Duodenal mucosa (tissue), 2 donors: ENCODE data around the gene EXOSC10.
"Not testable (repeated sequence)": the region's sequence is repeated elsewhere in the genome, so short reads cannot be mapped to it uniquely, and the experiment has no call there.

Experiments used
- H3K27ac ChIP-seq: one replicate; pipeline ENCODE4 v1.7.0; 2013; ENCODE audit warnings: low read depth, low read length
- H3K27me3 ChIP-seq, 2 donors: one replicate each; pipeline ENCODE4 v1.7.0; 2013; ENCODE audit warnings: low read length in 2 of 2, control low read depth in 1 of 2; ENCODE audit not compliant: insufficient read depth in 2 of 2, control insufficient read depth in 1 of 2
- H3K36me3 ChIP-seq, 2 donors: one replicate each; pipeline ENCODE4 v1.7.0; 2013; ENCODE audit warnings: low read length in 2 of 2, control low read depth in 1 of 2; ENCODE audit not compliant: insufficient read depth in 2 of 2, control insufficient read depth in 1 of 2
- H3K4me1 ChIP-seq, 2 donors: one replicate each; pipeline ENCODE4 v1.7.0; 2013; ENCODE audit warnings: low read length in 2 of 2, control low read depth in 1 of 2; ENCODE audit not compliant: insufficient read depth in 2 of 2, control insufficient read depth in 1 of 2
- H3K4me3 ChIP-seq, 2 donors: one replicate each; pipeline ENCODE4 v1.7.0; 2013; ENCODE audit warnings: low read length in 2 of 2, low read depth in 1 of 2
- H3K9ac ChIP-seq, 2 donors: one replicate each; pipeline ENCODE4 v1.7.0; 2013; ENCODE audit warnings: low read length in 2 of 2, low read depth in 1 of 2
- H3K9me3 ChIP-seq, 2 donors: one replicate each; pipeline ENCODE4 v1.7.0; 2013; ENCODE audit warnings: low read length in 2 of 2, control low read depth in 1 of 2; ENCODE audit not compliant: control insufficient read depth in 1 of 2

Gene EXOSC10

DNA sequence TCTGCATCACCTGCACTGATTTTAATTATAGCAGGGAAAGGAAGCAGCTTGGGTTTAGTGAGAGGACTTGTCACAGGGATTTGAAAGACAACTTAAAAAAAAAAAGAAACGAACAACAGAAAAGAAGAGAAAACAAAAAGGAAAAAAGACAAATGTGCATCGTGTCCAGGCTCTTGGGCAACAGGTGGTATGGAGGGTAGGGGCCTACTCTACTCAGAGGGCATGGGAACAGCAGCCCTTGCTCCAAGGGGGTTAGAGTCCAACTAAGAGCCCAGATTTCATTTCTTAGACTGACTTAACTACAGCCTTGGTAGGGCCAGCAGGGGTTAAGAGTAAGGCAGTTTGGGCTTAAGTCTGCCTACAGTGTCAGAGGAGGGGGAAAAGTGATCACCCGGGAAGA is 15.3 kb upstream of the EXOSC10 start:
- H3K27me3 ChIP-seq = no peaks in the 10 kb centered on the region
- H3K4me3 ChIP-seq = no peak overlapping the region
- no peak overlapping the region for H3K27ac ChIP-seq
- peaks cover 29 to 57% of the 10 kb centered on the region in 2 donors for H3K36me3 ChIP-seq
- H3K4me1 ChIP-seq = no peaks in the 10 kb centered on the region
- H3K9ac ChIP-seq = no peak overlapping the region
- H3K9me3 ChIP-seq = no peaks in the 10 kb centered on the region

DNA sequence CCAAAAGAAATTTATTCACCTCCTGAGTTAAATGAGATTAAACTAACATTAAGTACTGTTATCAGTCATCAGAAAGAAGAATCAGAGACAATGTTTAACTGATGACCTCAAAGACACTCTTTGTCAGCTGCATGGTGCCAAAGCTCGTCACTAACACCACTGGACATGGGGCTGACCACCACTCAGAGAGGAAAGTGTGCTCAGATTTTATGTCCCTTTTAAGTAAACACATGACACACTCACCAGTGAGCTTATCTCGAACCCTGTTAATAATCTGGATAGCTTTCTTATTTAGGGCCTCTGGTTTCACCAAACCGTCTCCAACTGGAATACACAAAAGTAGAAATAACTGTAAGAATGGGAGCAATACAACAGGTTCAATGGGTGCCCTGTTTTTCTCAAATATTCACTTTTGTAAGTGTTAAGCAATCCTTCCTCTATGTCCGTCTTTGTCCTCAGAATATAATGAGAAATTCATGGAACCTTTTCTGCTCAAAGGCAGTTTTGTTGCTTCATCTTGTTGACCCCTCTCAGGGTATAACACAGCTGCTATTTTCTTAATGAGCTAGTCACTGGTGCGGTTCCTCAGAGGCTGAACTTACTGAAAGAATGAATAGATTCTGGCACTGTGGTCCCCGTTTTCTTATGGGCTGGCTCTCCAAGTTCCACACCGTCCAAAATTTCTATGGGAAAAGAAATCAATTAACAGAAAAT is 9.5 kb upstream of the EXOSC10 start:
- H3K9me3 ChIP-seq = no peaks in the 10 kb centered on the region
- no peaks in the 10 kb centered on the region for H3K4me1 ChIP-seq
- H3K36me3 ChIP-seq = peaks cover 34 to 65% of the 10 kb centered on the region in 2 donors
- no peak overlapping the region for H3K4me3 ChIP-seq
- no peak overlapping the region for H3K9ac ChIP-seq
- H3K27ac ChIP-seq = no peak overlapping the region
- no peaks in the 10 kb centered on the region for H3K27me3 ChIP-seq

DNA sequence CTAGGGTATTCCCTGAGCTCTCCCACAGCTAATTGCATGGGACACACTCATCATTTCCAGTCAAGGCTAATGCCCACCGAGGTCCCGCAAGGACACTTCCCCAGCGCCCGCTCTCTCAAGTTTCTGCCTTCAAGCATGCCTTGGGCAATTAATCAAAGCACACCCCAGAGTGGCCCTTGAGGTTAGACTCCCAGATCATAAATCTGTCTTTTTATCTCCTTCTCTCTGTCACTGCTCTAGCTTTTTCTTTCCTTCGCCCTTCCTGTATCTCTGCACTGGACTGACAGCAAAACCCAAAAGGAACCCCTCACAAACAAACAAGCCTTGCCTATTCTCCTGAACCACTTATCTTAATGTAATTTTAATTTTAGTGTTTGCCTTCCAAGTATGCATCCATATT is 7.9 kb upstream of the EXOSC10 start:
- H3K9ac ChIP-seq = no peak overlapping the region
- H3K27me3 ChIP-seq = no peaks in the 10 kb centered on the region
- H3K4me3 ChIP-seq = no peak overlapping the region
- H3K9me3 ChIP-seq = no peaks in the 10 kb centered on the region
- H3K36me3 ChIP-seq = peaks cover 25 to 49% of the 10 kb centered on the region in 2 donors
- no peaks in the 10 kb centered on the region for H3K4me1 ChIP-seq
- no peak overlapping the region for H3K27ac ChIP-seq

DNA sequence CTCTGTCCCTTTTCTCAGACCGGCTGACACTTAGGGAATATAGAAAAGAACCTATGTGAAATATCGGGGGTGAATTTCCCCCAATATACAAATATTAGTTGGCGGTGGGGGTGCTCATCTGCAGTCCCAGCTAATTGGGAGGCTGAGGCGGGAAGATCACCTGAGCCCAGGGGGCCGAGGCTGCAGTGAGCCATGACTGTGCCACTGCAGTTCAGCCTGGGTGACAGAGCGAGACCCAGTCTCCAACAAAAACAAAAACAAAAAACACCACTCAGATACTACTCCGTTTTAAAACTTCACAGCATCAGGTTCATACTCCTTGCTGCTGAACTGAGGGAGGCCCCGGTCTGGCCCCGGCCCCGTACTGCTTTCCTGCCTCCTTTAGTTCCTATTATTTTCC is 5.9 kb upstream of the EXOSC10 start:
- Histone ChIP-seq H3K4me1 (no peaks in the 10 kb centered on the region), H3K27me3 (no peaks in the 10 kb centered on the region), H3K27ac (no peak overlapping the region), H3K9ac (no peak overlapping the region), H3K4me3 (no peak overlapping the region), H3K9me3 (no peaks in the 10 kb centered on the region), H3K36me3 (peaks cover 23 to 38% of the 10 kb centered on the region in 2 donors)

DNA sequence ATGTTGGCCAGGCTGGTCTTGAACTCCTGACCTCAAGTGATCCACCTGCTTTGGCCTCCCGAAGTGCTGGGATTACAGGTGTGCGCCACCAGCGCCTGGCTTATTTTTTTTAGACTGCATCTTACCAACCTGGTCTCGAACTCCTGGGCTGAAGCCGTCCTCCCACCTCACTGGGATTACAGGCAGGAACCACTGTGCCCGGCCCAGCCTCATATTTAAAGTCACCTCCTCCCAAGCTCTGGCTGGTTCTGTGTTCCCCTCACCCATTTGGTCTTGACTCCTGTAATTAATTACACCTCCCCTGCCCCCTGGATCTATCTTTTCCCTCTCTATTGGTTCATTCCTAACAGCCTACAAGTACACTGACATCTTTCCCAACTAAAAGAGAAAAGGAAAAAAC is 1.7 kb upstream of the EXOSC10 start:
- Histone ChIP-seq H3K27ac (no peak overlapping the region), H3K27me3 (no peaks in the 10 kb centered on the region), H3K9ac (no peak overlapping the region), H3K4me3 (no peak overlapping the region), H3K36me3 (peaks cover 7 to 19% of the 10 kb centered on the region in 2 donors), H3K4me1 (peaks cover 9 to 13% of the 10 kb centered on the region in 2 donors), H3K9me3 (no peaks in the 10 kb centered on the region)

DNA sequence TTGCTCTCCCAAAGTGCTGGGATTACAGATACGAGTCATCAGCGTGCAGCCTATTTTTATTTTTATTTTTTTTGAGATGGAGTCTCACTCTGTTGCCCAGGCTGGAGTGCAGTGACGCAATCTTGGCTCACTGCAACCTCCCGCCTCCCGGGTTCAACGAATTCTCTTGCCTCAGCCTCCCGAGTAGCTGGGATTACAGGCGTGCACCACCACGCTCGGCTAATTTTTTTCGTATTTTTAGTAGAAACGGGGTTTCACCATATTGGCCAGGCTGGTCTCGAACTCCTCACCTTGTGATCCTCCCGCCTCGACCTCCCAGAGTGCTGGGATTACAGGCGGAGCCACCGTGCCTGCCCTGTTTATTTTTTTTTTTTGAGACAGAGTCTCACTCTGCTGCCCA is 1.1 kb upstream of the EXOSC10 start:
- not testable (repeated sequence) for H3K9me3 ChIP-seq, H3K4me3 ChIP-seq, H3K27me3 ChIP-seq, H3K9ac ChIP-seq, H3K27ac ChIP-seq
- Histone ChIP-seq H3K36me3 (peaks cover 3 to 19% of the 10 kb centered on the region in 2 donors), H3K4me1 (peaks cover 9 to 13% of the 10 kb centered on the region in 2 donors)

DNA sequence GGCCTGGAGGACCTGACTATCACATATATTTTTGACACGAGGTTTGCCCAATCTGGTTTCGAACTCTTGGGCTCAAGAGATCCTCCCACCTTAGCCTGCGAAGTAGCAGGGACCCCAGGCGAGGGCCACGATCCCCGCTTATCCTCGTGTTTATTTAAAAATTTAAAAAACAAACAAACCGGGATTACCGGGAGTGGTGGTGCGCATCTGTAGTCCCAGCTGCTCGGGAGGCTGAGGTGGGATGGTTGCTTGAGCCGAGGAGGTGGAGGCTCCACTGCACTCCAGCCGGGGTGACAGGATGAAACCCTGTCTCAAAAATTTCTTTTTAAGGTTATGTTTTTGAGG is 452 bp upstream of the EXOSC10 start:
- peak overlapping the region; percentile 52 to 88 for H3K9ac ChIP-seq
- peaks cover 9 to 13% of the 10 kb centered on the region in 2 donors for H3K4me1 ChIP-seq
- H3K36me3 ChIP-seq = peaks cover 3 to 20% of the 10 kb centered on the region in 2 donors
- H3K27ac ChIP-seq = no peak overlapping the region
- peak overlapping the region; percentile 87 to 99 for H3K4me3 ChIP-seq
- H3K9me3 ChIP-seq = no peaks in the 10 kb centered on the region
- no peaks in the 10 kb centered on the region for H3K27me3 ChIP-seq

DNA sequence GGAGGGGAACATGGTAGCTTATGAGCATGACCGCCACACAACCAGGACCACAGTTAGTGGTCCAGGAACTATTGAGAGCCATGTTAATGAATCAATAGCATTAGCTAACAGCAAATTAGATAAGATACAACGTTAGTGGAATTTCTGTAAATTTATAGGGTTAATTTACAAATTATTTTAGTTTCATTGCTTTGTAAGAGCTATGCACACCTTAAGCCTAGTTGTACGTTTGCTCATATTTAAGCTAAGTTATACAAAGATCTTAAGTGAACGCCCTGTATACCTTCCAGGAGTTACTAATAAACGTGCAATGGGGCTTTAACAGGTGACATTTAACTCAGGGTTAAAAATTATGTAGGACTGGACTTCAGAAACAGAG is 749 bp downstream of the EXOSC10 start:
- Histone ChIP-seq H3K27ac (no peak overlapping the region), H3K9me3 (no peaks in the 10 kb centered on the region)

DNA sequence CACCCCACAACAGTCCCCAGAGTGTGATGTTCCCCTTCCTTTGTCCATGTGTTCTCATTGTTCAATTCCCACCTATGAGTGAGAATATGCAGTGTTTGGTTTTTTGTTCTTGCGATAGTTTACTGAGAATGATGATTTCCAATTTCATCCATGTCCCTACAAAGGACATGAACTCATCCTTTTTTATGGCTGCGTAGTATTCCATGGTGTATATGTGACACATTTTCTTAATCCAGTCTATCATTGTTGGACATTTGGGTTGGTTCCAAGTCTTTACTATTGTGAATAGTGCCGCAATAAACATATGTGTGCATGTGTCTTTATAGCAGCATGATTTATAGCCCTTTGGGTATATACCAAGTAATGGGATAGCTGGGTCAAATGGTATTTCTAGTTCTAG is 15.9 kb downstream of the EXOSC10 start:
- peaks cover 38 to 57% of the 10 kb centered on the region in 2 donors for H3K36me3 ChIP-seq
- not testable (repeated sequence) for H3K9ac ChIP-seq, H3K4me1 ChIP-seq, H3K9me3 ChIP-seq, H3K27ac ChIP-seq, H3K4me3 ChIP-seq, H3K27me3 ChIP-seq

More for the DNA sequence above, 749 bp downstream of the EXOSC10 start:
- no peaks in the 10 kb centered on the region for H3K27me3 ChIP-seq
- peaks cover 9 to 13% of the 10 kb centered on the region in 2 donors for H3K4me1 ChIP-seq
- peaks cover 3 to 30% of the 10 kb centered on the region in 2 donors for H3K36me3 ChIP-seq
- H3K4me3 ChIP-seq = peak overlapping the region; percentile 87 to 99
- H3K9ac ChIP-seq = peak overlapping the region; percentile 82 to 88

DNA sequence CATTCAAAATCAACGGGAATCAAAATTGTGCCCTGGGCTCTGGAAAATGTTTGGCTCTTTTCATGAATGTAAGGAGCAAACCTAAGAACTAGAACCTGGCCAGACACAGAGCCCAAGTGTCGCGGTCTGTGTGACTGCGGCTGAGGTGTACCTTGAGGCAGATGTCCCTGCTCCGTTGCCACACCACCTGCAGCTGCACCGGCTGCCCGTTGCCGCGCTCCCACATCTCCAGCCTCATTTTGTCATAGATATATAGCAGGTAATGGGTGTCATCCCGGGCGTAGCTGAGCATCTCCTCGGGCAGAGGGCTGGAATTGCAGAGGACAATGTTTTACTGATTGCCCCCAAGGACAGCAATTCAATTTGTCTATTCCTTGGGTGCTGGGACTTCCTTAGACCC is 18.7 kb downstream of the EXOSC10 start:
- peaks cover 31 to 62% of the 10 kb centered on the region in 2 donors for H3K36me3 ChIP-seq
- H3K4me3 ChIP-seq = no peak overlapping the region
- H3K9ac ChIP-seq = no peak overlapping the region
- H3K4me1 ChIP-seq = no peaks in the 10 kb centered on the region
- no peaks in the 10 kb centered on the region for H3K9me3 ChIP-seq
- no peaks in the 10 kb centered on the region for H3K27me3 ChIP-seq
- no peak overlapping the region for H3K27ac ChIP-seq
